ENCODE results near the gene NRTN. TPM values are rescaled to one million over a fixed set of nuclear protein-coding genes. Genes with fewer than 3 reads are reported as not detected.

Gene NRTN
- total and polyA plus RNA-seq, 2 of the 13 experiments (the other 11 are each of a cell fraction or from before 2014, with no cell fraction given): 4.1 to 5.3 TPM

DNA sequence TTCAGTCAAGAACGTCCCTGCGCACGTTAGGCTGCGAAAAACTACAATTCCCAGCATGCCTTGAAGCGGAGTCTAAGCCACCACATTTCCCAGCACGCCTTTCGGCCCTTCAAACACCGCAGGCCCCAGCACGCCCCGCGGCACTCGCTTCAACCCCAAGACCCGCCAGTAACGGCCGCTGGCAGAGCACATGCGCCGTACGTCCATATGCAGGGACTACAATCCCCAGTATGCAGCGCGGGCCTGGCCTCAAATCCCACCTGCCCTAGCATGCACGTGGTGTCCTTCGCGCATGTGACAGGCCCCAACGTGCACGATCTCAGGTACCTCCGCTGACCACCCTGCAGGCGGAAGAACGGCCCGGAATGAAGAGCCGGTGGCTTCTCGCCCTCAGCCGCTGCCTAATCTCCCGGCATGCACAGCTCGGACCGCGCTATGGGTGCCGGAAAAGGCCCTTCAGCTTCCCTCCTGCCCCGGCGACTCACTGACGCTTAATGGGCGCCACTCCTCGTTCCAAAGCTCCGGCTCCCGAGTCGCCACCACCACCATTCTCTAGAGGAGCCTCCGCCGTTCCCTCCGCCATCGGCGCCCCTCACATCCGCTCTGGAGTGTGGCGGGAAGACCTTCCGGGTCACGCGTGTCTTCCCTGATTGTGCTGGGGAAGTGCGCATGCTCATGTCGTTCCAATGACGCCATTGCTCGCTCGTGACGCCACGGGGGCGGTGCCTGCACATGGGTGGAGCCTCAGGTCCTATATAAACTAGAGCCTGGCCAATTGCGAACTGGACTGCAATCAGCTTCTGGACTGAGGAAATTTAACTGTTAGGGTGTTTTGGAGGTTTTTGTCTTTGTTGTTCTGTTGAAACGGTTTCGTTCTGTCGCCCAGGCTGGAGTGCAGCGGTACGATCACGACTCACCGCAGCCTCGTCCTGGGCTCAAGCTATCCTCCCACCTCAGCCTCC is 14.0 kb upstream of the NRTN start, which contains the start of gene DUS3L (continued):
- TF ChIP-seq ZNF614 (CRISPR knock-in tag; IDR thresholded peaks at IDR 0.05; ENCODE audit: borderline replicate concordance) (peak; percentile 68; the same call in 1 of the 2 replicates), ZBTB21 (CRISPR knock-in tag; IDR thresholded peaks at IDR 0.05) (peak; percentile 99), SMARCC2 (IDR thresholded peaks at IDR 0.05) (no peak), JARID2 (CRISPR knock-in tag; IDR thresholded peaks at IDR 0.05; ENCODE audit: insufficient replicate concordance) (no peak), HES4 (CRISPR knock-in tag; IDR thresholded peaks at IDR 0.05; ENCODE audit: borderline replicate concordance) (peak; percentile 91; the same call in 1 of the 2 replicates), MTERF4 (CRISPR knock-in tag; IDR thresholded peaks at IDR 0.05) (peak; percentile 90), NFE2 (CRISPR knock-in tag; IDR thresholded peaks at IDR 0.05) (no peak), ZKSCAN1 (IDR thresholded peaks at IDR 0.05; ENCODE audit: low read length) (no peak), PLRG1 (conservative IDR thresholded peaks at IDR 0.05) (no peak), ZIK1 (CRISPR knock-in tag; IDR thresholded peaks at IDR 0.05; ENCODE audit: borderline replicate concordance, low read depth) (peak; percentile 80; the same call in 1 of the 2 replicates), CEBPG (CRISPR knock-in tag; IDR thresholded peaks at IDR 0.05) (peak; percentile 30; the same call in 1 of the 2 replicates), ZNF564 (CRISPR knock-in tag; IDR thresholded peaks at IDR 0.05) (no peak; the same call in 1 of the 2 replicates), BCL6 (CRISPR knock-in tag; IDR thresholded peaks at IDR 0.05) (peak; percentile 55), TFDP2 (CRISPR knock-in tag; IDR thresholded peaks at IDR 0.05) (peak; percentile 91; the same call in 1 of the 2 replicates), RBM22 (optimal IDR thresholded peaks at IDR 0.05; ENCODE audit: low read length) (no peak), U2AF2 (IDR thresholded peaks at IDR 0.05; ENCODE audit: low read depth, low read length) (0 out of 2 replicates have a peak, but pooled peaks have one; percentile 58), SUZ12 (IDR thresholded peaks at IDR 0.05; ENCODE audit: low read depth, low read length) (peak; percentile 92), ZNF709 (CRISPR knock-in tag; IDR thresholded peaks at IDR 0.05) (peak; percentile 73; the same call in 1 of the 2 replicates), ZNF383 (CRISPR knock-in tag; IDR thresholded peaks at IDR 0.05; ENCODE audit: borderline replicate concordance) (peak; percentile 52; the same call in 1 of the 2 replicates), ZNF777 (CRISPR knock-in tag; IDR thresholded peaks at IDR 0.05) (no peak), ZNF331 (CRISPR knock-in tag; IDR thresholded peaks at IDR 0.05) (peak; percentile 27; the same call in 1 of the 2 replicates), ZNF775 (CRISPR knock-in tag; IDR thresholded peaks at IDR 0.05; ENCODE audit: borderline replicate concordance) (0 out of 2 replicates have a peak, but pooled peaks have one; percentile 75)
- TF ChIP-seq, protein P1, sequence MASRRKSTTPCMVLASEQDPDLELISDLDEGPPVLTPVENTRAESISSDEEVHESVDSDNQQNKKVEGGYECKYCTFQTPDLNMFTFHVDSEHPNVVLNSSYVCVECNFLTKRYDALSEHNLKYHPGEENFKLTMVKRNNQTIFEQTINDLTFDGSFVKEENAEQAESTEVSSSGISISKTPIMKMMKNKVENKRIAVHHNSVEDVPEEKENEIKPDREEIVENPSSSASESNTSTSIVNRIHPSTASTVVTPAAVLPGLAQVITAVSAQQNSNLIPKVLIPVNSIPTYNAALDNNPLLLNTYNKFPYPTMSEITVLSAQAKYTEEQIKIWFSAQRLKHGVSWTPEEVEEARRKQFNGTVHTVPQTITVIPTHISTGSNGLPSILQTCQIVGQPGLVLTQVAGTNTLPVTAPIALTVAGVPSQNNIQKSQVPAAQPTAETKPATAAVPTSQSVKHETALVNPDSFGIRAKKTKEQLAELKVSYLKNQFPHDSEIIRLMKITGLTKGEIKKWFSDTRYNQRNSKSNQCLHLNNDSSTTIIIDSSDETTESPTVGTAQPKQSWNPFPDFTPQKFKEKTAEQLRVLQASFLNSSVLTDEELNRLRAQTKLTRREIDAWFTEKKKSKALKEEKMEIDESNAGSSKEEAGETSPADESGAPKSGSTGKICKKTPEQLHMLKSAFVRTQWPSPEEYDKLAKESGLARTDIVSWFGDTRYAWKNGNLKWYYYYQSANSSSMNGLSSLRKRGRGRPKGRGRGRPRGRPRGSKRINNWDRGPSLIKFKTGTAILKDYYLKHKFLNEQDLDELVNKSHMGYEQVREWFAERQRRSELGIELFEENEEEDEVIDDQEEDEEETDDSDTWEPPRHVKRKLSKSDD (CRISPR knock-in tag; IDR thresholded peaks at IDR 0.05; ENCODE audit: low read depth): peak; percentile 99
- TF ChIP-seq, protein P2, sequence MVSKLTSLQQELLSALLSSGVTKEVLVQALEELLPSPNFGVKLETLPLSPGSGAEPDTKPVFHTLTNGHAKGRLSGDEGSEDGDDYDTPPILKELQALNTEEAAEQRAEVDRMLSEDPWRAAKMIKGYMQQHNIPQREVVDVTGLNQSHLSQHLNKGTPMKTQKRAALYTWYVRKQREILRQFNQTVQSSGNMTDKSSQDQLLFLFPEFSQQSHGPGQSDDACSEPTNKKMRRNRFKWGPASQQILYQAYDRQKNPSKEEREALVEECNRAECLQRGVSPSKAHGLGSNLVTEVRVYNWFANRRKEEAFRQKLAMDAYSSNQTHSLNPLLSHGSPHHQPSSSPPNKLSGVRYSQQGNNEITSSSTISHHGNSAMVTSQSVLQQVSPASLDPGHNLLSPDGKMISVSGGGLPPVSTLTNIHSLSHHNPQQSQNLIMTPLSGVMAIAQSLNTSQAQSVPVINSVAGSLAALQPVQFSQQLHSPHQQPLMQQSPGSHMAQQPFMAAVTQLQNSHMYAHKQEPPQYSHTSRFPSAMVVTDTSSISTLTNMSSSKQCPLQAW (CRISPR knock-in tag; IDR thresholded peaks at IDR 0.05): peak; percentile 60; the same call in 1 of the 2 replicates
